ENCODE results near the gene TRIM39.

- TF ChIP-seq, protein P1, sequence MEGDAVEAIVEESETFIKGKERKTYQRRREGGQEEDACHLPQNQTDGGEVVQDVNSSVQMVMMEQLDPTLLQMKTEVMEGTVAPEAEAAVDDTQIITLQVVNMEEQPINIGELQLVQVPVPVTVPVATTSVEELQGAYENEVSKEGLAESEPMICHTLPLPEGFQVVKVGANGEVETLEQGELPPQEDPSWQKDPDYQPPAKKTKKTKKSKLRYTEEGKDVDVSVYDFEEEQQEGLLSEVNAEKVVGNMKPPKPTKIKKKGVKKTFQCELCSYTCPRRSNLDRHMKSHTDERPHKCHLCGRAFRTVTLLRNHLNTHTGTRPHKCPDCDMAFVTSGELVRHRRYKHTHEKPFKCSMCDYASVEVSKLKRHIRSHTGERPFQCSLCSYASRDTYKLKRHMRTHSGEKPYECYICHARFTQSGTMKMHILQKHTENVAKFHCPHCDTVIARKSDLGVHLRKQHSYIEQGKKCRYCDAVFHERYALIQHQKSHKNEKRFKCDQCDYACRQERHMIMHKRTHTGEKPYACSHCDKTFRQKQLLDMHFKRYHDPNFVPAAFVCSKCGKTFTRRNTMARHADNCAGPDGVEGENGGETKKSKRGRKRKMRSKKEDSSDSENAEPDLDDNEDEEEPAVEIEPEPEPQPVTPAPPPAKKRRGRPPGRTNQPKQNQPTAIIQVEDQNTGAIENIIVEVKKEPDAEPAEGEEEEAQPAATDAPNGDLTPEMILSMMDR (IDR thresholded peaks at IDR 0.05; ENCODE audit: insufficient read depth, low read length): no peak
- TF ChIP-seq POLR2AphosphoS5 (IDR thresholded peaks at IDR 0.05; ENCODE audit: low read depth) (no peak), SPI1 (IDR thresholded peaks at IDR 0.05; ENCODE audit: borderline replicate concordance, low read depth) (no peak), GABPA (IDR thresholded peaks at IDR 0.05; ENCODE audit: low read depth) (no peak)
- TF ChIP-seq, protein P2, sequence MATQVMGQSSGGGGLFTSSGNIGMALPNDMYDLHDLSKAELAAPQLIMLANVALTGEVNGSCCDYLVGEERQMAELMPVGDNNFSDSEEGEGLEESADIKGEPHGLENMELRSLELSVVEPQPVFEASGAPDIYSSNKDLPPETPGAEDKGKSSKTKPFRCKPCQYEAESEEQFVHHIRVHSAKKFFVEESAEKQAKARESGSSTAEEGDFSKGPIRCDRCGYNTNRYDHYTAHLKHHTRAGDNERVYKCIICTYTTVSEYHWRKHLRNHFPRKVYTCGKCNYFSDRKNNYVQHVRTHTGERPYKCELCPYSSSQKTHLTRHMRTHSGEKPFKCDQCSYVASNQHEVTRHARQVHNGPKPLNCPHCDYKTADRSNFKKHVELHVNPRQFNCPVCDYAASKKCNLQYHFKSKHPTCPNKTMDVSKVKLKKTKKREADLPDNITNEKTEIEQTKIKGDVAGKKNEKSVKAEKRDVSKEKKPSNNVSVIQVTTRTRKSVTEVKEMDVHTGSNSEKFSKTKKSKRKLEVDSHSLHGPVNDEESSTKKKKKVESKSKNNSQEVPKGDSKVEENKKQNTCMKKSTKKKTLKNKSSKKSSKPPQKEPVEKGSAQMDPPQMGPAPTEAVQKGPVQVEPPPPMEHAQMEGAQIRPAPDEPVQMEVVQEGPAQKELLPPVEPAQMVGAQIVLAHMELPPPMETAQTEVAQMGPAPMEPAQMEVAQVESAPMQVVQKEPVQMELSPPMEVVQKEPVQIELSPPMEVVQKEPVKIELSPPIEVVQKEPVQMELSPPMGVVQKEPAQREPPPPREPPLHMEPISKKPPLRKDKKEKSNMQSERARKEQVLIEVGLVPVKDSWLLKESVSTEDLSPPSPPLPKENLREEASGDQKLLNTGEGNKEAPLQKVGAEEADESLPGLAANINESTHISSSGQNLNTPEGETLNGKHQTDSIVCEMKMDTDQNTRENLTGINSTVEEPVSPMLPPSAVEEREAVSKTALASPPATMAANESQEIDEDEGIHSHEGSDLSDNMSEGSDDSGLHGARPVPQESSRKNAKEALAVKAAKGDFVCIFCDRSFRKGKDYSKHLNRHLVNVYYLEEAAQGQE (IDR thresholded peaks at IDR 0.05; ENCODE audit: insufficient replicate concordance, low read depth): no peak
Measured at GRCh38 chr6:30312266-30312665, 14.5 kb upstream of the TRIM39 start.
